AG08396 (cell line): ENCODE data around the gene PDZRN4.

ENCODE experiments used
- DNase-seq: peaks from one replicate; pipeline ENCODE4 v3.0.0; 2012; ENCODE audit warnings: low spot score, mixed read lengths

Gene PDZRN4

DNA sequence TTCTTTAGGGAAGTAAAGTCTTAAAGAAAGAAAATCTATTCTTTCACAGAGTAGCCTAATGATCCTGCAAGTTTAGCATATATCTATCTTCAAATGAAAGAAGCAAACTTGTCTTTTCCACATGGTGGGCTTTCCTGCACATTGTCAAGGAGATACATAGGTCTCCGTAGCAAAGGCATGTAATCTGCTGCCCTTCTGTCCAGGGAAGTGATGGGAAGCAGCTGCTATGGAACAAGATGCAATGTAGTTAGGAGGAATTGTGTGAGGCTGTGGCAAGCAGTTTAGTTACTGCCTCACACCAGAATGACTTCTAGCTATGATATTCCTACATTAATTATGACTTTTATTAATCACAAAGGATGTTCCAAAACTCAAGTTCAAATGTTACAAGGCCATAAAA is 174.4 kb downstream of the PDZRN4 start:
- no peak for DNase-seq

DNA sequence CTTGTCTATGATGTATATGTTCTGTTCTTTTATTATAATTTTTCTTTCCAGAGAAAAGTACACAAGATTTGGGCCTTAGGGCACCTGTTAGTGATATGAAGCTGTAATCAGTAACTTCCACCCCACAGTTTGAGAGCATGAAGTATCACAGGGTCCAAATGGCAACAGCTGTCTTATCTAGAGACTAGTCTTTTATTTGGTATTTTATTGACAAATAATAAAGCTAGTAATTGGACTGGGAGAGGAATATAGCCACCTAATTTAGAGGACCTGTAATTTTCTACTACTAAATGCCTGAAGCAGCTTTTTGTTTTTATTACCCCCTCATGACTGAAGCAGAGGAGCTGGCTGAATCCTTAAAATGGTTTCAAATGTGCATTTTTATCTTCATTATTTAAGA is 174.8 kb downstream of the PDZRN4 start:
- DNase-seq, result no peak

DNA sequence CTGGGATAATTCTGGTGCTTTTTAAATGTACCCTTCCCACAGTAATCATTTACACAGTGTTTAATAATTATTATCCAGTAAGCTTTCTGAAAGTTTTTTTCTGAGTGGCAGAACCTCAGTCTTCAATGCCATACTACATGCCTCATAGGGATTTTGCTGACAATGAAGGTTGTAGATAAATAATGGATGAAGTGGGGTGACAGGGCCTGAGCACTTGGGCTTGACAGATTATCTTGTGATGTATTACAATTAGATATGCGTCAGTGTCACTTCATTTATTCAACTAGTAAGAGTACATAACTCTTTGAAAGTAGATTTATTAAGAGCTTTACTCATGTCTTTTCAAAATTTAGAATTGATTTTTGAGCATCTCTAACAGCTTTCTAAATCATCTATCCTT is 176.1 kb downstream of the PDZRN4 start:
- DNase-seq, result no peak

DNA sequence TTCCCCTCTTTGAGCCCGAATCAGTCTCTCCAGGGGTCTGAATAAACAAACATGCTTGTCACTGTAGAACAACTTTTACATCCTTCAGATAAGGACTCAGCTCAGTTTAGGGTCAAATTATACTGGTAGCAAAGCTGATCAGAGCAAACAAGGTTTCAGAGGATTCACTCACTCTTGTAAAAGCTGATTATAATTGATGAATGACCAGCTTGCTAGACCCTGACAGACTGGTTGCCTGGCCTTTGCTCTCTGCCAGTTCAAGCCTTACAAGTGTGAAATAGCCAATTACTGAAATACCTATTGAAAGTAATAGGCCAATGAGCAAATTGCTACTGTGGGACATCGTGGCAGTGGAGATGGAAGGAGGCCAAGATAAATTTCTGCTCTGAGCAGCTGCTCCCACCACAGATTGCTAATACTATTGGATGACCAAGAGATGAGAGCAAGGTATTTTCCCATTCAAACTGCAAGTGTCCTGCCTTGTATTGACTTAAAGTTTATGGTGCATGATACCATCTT is 177.6 kb downstream of the PDZRN4 start:
- no peak for DNase-seq

DNA sequence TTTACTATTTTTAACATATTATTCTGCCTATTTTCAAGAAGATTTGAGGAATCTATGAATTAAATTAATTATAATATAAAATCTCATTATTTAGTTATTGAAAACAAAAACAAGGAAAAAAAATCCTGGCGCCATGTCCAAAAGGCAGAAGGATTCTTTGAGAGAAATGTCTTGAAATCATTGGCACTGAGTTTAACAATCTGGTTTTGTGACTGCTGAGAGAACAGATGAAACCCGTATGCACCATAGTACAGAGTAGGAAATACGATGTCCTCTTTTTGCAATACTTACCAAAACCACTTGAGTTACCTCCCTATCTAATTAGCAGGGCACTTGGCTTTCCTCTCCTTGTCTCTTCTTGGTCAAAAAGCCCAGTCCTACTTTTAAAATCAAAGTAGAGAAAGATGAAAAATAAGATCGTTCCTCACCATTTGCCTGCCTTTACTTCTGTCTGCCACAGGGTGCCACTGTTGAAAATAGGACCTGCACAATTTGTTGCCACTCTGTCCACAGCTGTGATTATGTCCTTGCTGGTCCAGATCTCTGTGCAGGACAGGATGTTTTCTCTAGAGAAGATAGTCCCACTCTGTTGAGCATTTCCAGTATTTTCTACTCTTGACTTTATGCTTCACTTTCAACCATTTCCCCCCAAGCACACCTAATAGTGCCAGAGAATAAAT is 179.7 kb downstream of the PDZRN4 start:
- DNase-seq, result no peak

DNA sequence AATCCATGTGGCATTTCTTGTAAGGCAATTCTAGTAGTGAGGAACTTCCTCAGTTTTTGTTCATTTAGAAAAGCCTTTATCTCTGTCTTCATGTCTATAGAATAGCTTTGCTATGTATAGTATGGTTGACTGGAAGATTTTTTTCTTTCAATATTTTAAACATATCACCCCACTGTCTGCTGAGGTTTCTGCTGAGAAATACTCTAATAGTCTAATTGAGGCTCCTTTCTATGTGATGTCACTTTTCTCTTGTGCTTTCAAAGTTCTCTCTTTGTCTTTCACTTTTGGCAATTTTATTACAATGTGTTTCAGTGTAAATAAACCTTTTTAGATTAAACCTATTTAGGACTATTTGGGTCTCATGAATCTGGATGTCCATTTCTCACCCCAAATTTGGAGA is 192.8 kb downstream of the PDZRN4 start:
- no peak for DNase-seq

DNA sequence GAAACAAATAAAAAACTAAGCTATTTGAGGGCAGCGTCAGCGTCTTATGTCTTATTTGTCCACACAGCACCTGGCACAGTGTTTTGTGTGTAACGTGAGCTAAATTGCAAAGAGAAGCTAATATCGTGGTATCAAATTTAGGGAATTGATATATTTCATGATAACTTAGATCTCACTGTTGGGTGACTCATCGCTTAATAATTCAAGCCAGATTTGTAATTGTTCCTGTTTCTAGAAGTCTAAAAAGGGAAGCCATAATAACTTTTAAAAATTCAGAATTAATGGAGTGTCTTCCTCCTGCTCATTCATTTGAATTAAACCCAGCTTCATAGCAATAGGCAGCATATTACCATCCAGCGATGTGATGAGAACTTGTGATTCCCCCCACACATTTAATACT is 214.7 kb downstream of the PDZRN4 start:
- no peak for DNase-seq

DNA sequence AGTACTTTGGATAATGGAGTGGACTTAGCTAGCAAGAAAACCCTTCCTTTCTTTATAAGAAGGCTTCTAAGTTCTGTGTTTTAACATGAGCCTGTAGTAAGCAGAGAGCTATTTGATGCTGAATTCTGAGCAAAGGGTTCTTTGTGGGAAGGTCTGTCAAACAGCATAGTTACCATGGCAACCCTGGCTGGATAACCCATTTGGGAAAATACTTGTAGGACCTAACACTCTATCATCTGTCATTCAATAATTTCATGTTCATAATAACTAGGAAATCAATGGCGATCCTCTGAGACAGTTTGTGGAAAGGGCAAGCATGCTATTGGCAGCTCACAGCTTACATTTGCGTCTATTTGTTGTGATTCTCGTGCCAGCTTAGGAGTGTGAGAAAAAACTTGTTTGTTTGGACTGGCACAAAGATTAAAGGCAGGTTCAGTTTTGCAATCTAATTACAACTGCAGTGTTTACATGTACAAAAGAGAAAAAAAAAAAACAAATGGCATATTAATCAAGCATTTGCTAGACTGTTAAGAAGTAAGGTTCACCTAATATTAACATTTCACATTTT is 219.2 kb downstream of the PDZRN4 start:
- no peak for DNase-seq

DNA sequence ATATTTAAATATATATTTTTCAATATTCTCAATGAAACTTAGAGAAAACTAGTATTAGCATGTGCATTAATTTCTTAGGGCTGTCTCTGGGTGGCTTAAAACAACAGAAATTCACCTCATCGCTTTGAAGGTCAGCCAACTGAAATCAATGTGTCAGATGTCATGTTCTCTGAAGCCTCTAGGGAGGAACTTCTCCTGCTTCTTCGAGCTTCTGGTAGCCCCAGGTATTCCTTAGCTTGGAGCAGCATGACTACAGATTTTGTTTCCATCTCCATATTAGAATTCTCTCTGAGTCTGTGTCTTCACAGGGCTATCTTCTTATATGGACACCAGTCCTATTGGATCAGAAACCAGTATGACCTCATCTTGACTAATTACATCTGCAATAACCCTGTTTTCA is 221.5 kb downstream of the PDZRN4 start:
- no peak for DNase-seq

DNA sequence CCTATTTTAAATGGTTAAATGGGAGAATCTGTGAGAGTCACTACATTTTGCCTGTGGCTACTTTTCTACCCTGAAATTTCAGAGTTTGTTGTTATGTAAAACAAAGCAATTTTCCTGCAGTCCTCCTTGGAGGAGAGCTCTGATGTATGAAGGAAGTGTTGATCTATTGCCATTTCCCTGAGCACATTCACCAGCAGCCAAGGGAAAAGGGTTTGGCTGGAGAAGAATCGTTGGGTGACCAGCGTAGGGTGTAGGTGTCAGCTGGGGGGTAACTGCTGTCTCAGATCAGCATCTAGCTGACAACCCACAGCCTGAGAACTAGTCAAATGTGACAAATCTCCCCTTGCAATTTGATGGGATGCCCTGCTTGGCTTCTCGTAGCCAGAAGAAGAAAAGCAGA is 230.5 kb downstream of the PDZRN4 start:
- no peak for DNase-seq

DNA sequence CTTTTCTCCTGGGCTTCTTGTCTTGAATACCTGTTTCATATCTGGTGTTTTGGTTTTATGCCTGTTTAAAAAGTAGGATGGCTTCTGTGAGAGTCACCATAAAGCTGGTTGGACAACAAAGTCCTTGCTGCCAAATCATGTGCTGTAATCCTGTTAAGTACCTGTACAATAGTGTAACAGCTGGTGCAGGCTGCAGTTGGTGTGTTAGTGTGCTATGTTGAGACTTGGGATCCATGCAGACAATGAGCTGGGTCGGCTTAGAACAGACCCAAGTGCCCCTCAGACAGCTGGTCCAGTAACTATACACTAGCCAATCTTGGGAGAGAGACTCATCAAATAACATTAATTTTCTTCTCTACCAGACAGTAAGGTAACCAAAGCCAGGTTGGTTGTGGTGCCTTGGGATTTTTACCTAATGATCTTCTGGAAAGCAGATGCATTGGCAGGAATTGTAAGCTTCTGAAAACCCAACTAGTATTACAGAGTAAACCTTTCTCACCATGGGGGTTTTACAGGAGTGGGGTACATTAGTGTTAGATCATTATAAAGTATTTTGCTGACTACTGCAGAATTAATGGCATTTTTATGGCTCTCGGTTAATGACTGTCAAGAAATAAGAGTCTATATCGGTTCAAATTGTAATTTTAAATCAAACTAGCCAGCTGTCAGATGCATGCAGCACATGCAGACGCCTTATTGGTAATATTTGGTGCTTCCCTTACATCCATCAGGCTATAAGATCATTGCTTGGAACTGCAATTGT is 231.2 kb downstream of the PDZRN4 start:
- no peak for DNase-seq

DNA sequence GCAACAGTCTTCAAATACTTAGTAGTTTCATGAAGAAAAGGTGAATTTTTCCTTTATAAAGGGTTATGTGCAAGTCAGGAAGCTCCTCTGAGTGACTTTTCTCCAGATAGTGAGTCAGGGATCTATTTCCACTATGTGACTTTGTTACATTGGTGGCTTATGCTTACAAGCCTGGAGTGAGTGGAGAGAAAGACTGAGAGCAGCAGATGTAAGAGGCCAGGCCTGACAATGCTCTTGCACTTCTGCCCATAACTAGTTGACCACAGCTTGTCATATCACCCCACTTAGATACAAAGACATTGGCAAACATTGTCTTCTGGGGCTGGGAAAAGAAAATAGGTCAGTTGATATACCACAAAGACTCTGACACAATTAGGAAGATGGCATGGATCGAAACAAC is 236.5 kb downstream of the PDZRN4 start:
- no peak for DNase-seq

DNA sequence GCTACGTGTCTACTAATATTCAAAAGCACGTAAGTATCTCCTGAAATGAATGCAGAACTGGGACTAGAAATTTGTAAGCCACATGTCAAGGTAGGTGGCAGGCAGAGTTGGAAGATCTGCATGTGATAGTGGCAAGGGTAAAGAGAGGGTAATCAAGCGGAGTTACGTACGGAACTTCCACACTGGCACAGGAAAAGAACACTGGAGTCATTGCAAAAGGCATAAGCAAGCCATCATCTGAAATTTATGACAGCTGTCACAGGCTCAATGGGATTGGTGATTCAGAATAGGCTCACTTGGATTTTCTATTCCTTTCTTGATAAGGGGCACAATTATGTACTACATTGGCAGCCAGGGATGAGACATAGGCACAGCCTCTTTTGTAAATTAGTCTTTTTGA is 245.3 kb downstream of the PDZRN4 start:
- no peak for DNase-seq

DNA sequence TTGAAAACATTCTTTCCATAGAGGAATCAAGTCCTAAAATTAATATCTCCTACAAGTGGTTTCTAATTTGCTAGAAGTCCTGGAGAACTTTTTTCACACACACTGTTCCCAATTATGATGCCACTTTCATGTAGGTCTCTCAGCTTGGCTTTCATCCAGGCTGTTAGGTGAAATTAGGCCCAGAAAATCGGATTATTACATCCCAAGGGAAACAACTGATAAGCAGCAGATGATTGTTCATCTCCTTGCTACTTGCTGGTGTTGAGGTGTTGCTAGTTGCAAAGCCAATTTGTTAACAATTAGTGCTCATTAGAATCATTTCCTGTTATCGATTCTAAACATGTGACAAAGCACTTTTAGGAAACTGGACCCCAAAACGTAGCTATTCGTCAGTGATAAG is 248.0 kb downstream of the PDZRN4 start:
- DNase-seq, result no peak

DNA sequence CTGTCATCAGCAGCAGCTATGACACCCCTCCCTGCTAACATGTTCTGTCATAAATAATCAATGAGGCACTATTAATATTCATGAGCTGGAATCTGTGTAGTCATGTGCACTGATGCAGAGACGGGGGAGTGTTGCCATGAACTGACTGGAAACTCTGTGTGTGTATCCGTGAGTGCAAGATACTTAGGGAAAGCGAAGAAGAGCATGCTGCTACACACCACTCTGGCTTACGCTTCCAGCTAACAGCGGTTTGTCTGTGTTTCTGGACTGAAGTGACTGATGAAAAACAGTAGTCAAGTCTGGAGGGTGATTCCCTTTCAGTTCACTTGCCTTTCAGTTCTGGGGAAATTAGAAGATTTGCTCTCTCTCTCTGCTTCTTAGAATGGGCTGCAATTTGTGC is 249.4 kb downstream of the PDZRN4 start:
- no peak for DNase-seq

DNA sequence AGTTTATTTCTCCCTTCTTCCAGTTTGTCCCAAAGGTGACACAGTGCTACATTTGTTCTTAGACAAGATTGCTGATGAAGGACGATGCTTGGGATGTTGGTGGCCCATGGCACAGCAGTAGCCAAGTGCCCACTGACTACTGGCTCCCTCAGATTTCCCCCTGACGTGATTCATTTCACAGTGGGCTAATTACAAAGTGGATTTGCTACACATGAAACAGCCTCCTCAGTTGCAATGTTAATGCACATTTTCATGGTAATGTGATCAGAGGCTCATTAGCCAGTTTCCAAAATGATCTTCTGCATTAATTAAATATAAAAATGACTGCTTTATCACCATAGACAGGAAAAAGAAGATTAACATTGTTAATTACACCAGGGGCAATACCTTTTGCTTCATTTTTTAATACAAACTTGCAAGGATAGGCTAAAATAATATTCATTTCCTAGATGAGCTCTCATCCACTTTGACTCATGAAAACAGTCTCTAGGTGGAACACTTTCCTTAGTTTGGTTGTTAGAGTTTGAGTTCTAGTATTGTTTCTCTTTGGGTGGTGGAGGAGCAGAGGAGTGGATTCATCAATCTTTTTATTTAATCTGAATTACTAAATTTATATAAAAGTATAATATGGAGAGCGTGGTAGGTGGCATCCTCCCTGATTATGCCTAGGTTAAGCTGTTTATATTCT is 250.9 kb downstream of the PDZRN4 start:
- DNase-seq, result no peak

DNA sequence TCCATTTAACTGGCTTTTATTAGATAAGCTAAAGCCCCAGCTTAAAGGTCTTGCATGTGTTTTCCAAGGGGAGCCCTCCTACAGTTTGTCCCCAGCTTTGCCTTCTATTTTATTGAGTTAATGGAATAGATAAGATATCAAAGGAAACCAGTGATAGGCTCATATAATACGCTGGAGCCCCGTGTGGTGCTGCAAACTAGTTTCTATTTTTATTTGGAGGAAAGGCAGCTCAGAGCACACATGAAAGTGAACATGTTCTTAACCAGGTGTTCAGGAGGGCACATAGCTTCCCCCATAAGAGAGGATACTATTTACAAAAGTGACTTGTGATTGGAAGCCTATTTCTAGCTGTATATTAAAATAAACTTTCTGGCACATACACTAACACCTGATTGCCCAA is 251.7 kb downstream of the PDZRN4 start:
- no peak for DNase-seq

DNA sequence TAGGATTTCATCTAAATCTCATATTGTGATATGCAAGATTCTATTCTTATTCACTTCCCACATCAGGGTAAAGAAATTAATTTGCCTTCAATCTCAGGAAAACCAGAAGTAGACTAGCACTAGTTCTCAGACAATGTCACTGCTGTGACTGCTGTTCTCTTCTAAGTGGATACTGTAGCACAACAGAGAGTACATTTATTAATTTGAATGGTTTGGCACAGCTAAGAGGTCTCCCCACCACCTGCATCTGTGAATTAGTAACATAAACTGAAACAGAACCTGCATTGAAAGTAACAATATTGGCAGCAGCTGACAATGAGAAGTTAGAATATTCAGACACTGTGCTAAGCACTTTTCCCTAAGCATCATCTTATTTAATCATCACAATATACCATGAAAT is 253.1 kb downstream of the PDZRN4 start:
- DNase-seq, result no peak

DNA sequence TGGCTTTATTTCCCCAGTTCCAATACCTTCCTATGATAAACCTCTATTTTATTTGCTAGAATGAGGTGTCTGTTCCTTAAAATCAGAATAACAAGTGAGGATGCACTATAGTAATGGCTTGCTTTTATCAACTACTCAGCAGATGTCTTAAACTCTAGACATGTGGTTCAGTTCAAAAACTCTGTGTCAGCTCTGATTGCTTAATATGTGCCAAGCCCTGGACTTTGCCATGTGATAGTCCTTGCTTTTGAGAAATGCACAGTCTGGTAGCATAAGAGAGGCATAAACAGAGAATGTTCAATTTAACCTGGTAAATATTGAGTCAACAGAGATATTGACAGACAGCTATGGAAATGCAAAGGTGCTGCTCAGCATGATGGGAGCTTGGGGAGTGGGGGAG is 254.8 kb downstream of the PDZRN4 start:
- no peak for DNase-seq

DNA sequence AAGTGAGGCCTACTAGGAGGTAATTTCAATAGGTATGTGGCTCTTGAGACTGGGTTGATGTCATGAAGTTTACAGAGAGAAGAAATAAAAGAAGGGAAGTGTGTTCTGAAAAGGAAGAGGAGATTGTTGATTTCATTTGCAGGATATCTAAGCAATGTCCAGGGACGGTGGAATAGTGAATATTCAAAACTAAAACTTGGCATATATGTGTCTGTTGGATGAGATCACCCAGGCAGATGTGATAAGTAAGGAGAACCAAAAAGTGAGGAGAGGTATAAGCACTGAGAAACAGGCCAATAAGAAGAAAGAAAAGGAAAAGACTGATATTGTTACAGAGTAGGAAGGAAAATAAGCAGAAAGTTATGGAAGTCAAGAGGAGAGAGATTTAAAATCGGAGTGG is 255.6 kb downstream of the PDZRN4 start:
- DNase-seq, result no peak

DNA sequence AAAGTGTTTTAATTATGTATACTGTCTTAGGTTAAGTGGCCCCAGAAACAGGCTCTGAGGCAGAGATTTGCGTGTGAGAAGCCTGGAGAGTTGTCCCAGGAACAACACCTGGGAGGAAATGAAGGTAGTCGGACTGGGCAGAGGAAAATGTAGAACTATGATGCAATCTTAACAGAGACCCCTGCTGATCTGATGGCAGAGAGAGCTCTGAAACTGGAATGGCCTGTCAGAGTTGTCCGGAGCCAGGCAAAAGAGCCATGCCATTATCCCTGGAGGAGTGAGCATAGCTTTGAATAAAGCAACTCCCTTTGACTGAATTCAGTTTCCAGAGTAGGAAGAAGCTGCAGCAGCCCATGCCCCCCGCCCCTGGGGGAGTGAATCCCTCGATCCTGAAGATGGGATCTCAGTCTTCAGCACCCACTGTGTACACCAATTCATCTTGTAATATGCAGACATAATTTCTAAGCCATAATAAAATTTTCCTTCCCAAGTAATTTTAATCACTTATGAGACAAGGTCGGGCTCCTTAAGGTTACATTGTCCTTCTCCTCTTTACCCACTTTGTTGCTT is 264.8 kb downstream of the PDZRN4 start:
- DNase-seq, result no peak

DNA sequence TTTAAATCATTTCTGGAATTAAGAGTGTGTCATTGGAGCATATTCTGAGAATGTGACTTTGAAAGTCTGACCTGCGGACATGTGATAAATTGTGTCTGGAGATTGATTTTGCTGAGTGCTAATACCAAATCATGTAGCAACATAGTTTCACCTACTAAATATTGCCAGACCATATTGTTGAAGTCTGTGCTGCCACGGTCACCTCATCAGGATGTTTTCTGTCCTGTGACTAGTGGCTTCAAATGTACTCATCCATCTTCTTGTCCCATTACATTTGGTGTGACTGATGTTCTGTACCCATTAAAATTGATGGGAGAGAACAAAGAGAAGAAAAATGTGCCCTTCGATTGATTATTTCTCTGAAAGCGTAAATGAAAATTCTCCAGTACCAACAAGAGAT is 265.3 kb downstream of the PDZRN4 start:
- no peak for DNase-seq
